Stimulated activated CD4-positive, alpha-beta T cell treated with anti-CD3 and anti-CD28 coated beads, Interleukin-2, amount 100 ng/mL, for 4 hours (primary cell): ENCODE results near the gene SEMA3C.

Experiments used
- DNase-seq: peaks from one replicate; pipeline ENCODE4 v3.0.0-alpha.2; 2020; ENCODE audit warnings: low read depth

SEMA3C gene

GRCh38 chr7:80885757-80886156 lies 33.1 kb downstream of the SEMA3C start:
- DNase-seq: no peak

- no peak for DNase-seq
Observed at GRCh38 chr7:80884511-80885195, 34.2 kb downstream of the SEMA3C start.

GRCh38 chr7:80883154-80884025 lies 35.5 kb downstream of the SEMA3C start:
- no peak for DNase-seq

GRCh38 chr7:80882213-80882801 lies 36.5 kb downstream of the SEMA3C start:
- DNase-seq: no peak

GRCh38 chr7:80881351-80881900 lies 37.4 kb downstream of the SEMA3C start:
- no peak for DNase-seq

GRCh38 chr7:80879849-80880248 lies 39.0 kb downstream of the SEMA3C start:
- DNase-seq: no peak

GRCh38 chr7:80876894-80877414 lies 41.9 kb downstream of the SEMA3C start:
- DNase-seq: no peak

GRCh38 chr7:80875537-80876120 lies 43.2 kb downstream of the SEMA3C start:
- DNase-seq: no peak

- DNase-seq: no peak
Observed at GRCh38 chr7:80873140-80873539, 45.7 kb downstream of the SEMA3C start.

GRCh38 chr7:80871228-80871627 lies 47.6 kb downstream of the SEMA3C start:
- no peak for DNase-seq

GRCh38 chr7:80870813-80871212 lies 48.0 kb downstream of the SEMA3C start:
- DNase-seq: no peak

- no peak for DNase-seq
Observed at GRCh38 chr7:80869821-80870751, 48.8 kb downstream of the SEMA3C start.

- DNase-seq: no peak
Observed at GRCh38 chr7:80869106-80869784, 49.6 kb downstream of the SEMA3C start.

GRCh38 chr7:80868566-80868965 lies 50.3 kb downstream of the SEMA3C start:
- no peak for DNase-seq

GRCh38 chr7:80860554-80860953 lies 58.3 kb downstream of the SEMA3C start:
- no peak for DNase-seq

- DNase-seq: no peak
Observed at GRCh38 chr7:80859272-80859970, 59.4 kb downstream of the SEMA3C start.

GRCh38 chr7:80858141-80858903 lies 60.5 kb downstream of the SEMA3C start:
- no peak for DNase-seq

GRCh38 chr7:80856769-80857168 lies 62.1 kb downstream of the SEMA3C start:
- no peak for DNase-seq

GRCh38 chr7:80851896-80852476 lies 66.9 kb downstream of the SEMA3C start:
- DNase-seq: no peak
